Prostate gland (tissue), 2 donors: ENCODE data around the gene NMRAL1.

ENCODE experiments used
- CTCF ChIP-seq, 4 experiments: fragments of 200-600 bp in 2 of 4; fragments of 450-650 bp in 2 of 4; sonication (generic) in 2 of 4; IDR thresholded peaks; 1 replicate in 3 of 4; 2 replicates in 1 of 4; pipeline ENCODE4 v1.5.1; 2016 to 2019; ENCODE audit warnings: antibody characterized with exemption in 4 of 4, mild to moderate bottlenecking in 2 of 4, moderate library complexity in 2 of 4
- POLR2A ChIP-seq: fragments of 450-650 bp; IDR thresholded peaks from one replicate; pipeline ENCODE4 v1.6.1; 2016; ENCODE audit warnings: antibody characterized with exemption, mild to moderate bottlenecking
- POLR2AphosphoS5 ChIP-seq: sonication (generic); formaldehyde crosslinking; IDR thresholded peaks from one replicate; pipeline ENCODE4 v1.6.1; 2017; ENCODE audit warnings: antibody characterized with exemption

DNA sequence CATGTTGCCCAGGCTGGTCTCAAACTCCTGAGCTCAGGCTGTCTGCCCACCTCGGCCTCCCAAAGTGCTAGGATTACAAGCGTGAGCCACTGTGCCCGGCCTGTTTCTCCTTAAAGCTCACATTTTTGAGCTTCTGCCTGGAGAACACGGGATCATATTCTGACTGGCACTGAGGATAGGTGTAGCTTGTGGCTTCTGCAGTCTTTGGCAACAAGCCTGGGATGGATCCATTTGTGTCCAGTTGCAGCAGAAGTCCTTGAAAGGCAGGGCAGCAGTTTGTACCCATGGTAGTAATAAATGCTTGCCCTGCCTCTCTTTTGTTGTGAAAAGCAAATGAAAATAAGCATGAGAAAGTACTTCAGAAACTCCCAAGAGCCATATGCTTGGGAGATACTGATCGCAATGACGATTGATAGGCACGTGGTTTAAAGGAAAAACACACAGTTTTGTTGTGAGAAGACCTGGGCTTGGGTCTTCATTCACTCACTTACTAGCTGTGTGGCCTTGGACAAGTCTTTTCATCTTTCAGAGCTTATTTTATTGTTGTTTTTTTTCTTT is 54.9 kb downstream of the NMRAL1 start:
- TF ChIP-seq CTCF (IDR thresholded peaks at IDR 0.05) (no peak), POLR2A (no peak), POLR2AphosphoS5 (no peak)
